Measurements from ENCODE around the gene GRAP2.
"Not testable (repeated sequence)": the region's sequence is repeated elsewhere in the genome, so short reads cannot be mapped to it uniquely, and the experiment has no call there.

Gene GRAP2

DNA sequence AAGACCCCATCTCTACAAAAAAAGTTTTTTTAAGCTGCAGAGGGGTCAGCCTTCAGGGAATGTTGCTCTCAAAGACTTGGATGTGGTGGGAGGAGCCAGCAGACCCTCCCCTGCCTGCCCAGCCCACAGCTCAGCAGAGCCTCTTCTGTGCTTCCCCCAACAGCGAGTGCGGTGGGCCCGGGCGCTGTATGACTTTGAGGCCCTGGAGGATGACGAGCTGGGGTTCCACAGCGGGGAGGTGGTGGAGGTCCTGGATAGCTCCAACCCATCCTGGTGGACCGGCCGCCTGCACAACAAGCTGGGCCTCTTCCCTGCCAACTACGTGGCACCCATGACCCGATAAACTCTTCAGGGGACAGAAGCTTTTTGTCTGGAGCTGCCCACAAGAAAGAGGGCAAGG, 69.9 kb downstream of the GRAP2 start:
- DNase-seq, result no peak

DNA sequence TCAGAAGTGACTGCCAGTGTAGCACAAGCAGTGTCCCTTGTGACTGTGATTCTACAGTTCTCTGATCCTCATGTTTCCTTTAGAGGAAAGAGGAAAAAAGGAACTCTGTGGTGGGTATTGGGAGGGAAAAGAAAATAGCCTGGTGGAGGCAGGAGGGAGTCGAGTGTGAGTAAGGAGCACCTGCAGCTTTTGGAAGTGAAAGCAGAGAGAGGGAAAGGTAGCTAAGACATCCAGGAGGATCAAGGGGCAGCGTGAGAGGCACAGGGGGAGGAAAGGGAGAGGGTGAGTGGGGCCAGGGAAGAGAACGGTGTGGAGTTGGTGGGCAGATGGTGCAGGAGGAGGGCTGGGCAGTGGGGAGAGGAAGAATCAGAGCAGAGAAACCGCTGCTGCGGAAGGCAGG, 71.8 kb downstream of the GRAP2 start:
- DNase-seq, result no peak

- no peak for DNase-seq
These were observed 72.8 kb downstream of the GRAP2 start for GRCh38 chr22:39973656-39974055.

- DNase-seq, result no peak
These were observed 73.2 kb downstream of the GRAP2 start for GRCh38 chr22:39974065-39974464.

DNA sequence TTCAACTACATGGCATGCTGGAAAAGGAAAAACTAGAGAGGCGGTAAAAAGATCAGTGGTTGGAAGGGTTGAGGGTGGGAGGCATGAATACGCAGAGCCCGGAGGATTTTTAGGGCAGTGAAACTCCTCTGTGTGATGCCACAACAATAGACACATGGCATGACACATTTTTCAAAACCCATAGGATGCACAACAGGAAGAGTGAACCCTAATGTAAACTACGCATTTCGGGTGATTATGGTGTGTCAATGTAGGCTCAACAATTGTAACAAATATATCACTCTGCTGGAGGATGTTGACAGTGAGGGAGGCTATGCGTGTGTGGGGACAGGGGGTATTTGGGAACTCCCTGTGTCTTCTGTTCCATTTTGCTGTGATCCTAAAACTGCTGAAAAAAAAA, 78.2 kb downstream of the GRAP2 start:
- DNase-seq, result no peak

GRCh38 chr22:39979458-39979857, 78.6 kb downstream of the GRAP2 start:
- no peak for DNase-seq

DNA sequence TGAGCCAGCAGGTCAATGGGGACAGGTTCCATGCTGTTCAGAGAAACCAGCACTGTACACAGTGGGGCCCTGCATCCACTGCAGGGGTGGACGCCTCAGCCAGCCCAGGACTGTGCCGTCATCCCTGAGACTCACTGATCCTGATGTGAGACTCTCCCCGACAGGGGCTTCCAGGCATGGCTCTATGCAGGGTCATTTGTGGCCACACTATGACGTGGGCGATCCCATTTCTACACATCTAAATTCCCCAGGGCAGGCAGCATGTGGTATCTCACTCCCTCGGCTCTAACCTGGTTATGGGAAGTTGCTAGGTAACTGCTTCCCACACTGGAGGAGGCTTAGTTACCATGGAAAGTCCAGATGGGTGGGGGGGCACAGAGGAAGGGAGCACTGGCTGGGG, 79.7 kb downstream of the GRAP2 start:
- no peak for DNase-seq

DNA sequence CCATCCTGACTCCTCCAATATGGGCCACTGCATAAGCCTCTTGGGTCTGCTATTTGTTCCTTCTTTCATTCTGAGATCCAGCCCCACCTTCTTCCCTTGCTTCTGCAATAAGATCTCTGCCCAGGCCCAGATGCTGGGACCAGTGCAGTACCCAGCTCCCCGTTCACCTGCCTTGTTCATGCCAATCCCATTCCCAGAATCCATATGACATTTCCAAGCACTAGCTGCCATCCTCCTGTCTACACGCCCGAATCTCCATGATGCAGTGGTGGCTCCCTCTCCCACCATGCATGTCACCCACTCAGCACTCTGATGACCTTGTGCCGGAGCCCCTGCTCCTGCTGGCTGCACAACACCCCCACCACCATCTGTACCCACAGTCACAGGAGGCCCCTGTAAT, 82.5 kb downstream of the GRAP2 start:
- DNase-seq, result no peak

DNA sequence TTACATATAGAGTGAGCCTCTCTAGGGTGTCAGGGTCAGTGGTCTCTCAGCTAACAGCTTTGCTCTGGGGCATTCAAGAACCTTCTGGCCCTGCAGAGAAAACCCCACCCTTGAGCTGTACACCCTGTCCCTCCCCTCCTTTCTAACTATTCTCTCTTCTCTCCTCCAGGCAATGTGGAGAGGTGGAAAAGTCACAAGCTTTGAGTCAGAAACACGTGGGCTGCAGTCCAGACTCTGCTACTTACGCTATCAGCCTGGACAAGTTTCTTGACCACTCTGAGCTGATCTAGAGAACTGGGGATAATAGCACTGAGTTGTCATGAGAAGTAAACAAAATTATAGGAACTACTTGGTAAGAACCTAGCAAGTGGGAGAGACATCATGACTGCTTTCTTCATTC, 83.1 kb downstream of the GRAP2 start:
- DNase-seq, result no peak

GRCh38 chr22:39984746-39985145, 83.9 kb downstream of the GRAP2 start:
- DNase-seq, result no peak

DNA sequence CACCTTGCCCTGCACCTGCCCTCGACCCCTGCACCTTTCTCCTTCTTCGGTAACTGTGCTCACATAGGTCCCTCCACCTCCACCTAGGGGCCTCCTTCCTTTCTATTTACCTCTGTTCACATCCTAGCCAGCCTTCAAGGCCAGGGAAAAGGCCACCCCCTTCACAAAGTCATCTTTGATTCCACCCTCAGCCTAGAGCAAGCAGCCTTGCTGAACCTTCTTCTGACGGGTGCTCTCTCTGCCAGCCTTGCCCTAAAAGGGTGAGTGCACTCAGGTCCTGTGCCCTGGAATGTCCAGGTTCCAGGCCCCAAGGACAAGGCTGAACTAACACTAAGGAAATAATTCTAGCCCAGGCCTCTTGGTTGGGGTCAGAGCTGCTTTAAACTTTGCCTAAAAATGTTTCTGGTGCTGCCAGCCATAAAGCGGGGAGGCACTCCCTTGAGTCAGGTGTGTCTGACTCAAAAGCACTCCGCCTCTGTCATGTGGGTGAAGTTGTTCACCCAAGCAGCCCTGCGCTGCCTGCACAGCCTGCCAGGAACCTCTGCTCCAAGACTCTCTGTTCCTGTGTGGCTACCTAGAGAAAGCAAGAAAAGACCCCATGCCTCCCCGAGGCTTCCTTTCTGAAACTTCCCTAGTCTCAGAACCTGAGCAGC, 84.6 kb downstream of the GRAP2 start:
- DNase-seq, result no peak

GRCh38 chr22:39988386-39989114, 87.7 kb downstream of the GRAP2 start:
- DNase-seq, result no peak

DNA sequence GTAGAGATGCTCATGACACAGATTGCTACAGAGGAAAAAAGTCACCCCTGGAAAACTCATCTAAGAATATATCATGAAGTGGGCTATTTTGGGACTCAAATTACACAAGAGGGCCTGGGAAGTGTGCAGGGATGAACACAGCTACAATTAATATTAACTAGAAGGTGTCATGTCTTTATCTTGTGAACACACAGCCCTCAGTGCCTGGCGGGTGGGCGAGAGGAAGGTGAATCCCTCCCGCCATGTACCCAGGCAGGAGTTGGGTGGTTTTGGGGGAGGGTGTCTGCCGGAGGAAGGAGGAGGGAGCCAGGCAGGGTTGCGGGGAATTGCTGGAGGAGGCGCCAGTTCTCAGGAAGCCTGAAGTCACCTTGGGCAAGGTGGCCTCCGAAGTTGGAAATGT, 88.7 kb downstream of the GRAP2 start:
- DNase-seq, result no peak

- DNase-seq, result no peak
These were observed 89.8 kb downstream of the GRAP2 start for GRCh38 chr22:39990686-39991085.

DNA sequence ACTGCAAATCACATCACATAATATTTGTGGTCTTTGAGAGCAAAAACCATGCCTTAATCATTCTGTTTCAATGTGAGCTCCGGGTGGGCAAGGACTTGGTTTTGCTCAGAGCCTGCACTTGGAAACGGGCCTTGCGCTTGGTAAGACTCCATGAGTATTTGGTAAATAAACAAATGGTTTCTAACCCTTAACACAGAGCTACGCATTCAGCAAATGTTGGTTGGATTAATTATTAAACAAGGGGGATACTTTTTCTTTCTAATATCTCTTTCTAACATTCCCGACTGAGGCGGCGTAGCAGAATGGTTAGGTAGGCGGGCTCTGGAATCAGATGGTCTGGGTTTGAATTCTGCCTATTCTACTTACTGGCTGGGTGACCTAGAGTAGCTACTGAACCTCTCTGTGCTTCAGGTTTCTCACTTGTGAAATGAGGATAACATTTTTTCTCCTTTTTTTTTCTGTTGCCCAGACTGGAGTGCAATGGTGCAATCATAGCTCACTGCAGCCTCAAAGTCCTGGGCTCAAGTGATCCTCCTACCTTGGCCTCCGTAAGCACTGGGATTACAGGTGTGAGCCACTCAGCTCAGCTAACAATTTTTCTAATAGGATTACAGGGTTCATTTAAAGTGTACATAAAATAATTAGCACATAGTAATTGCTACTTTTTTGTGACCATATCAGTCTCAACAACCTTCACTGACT, 90.4 kb downstream of the GRAP2 start:
- no peak for DNase-seq

GRCh38 chr22:39992088-39992826, 91.4 kb downstream of the GRAP2 start:
- DNase-seq, result no peak

- not testable (repeated sequence) for DNase-seq
These were observed 92.0 kb downstream of the GRAP2 start for GRCh38 chr22:39992894-39993293.

GRCh38 chr22:39994041-39994565, 93.2 kb downstream of the GRAP2 start:
- no peak for DNase-seq

- DNase-seq, result no peak
These were observed 93.9 kb downstream of the GRAP2 start, which contains the start of gene FAM83F for GRCh38 chr22:39994566-39995392. TSS of gene FAM83F (plus strand) at chr22:39994954. CDS start at chr22:39995043, 89 bp downstream.

GRCh38 chr22:39995393-39996252, 94.7 kb downstream of the GRAP2 start:
- no peak for DNase-seq

DNA sequence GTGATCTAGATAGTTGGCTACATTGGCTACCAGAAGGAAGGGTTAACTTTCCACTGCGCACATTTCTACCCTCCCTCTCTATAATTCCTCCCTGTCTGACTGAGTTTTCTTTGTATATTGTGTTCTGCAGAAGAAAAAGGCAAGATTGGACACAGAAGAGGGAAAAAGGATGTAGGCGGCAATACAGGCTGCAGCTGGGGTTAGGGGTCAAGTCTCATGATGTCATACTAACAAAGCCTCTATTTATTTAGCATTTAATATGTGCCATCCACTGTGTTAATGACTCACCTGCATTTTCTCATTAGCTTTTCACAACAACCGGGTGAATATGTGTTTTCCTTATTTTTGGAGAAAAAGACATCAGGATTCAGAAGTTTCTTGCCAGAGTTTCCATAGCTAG, 95.8 kb downstream of the GRAP2 start:
- DNase-seq, result peak; percentile 27 to 33

Data from SHP77 (cell line).